GM10266 (cell line): ENCODE results near the gene DHDDS.
"Not testable (repeated sequence)": the region's sequence is repeated elsewhere in the genome, so short reads cannot be mapped to it uniquely, and the experiment has no call there.

ENCODE experiments used
- DNase-seq: peaks from one replicate; pipeline ENCODE4 v3.0.0; 2012; ENCODE audit errors: extremely low spot score
- TF ChIP-seq, protein P1 (sequence below): IDR thresholded peaks from 2 replicates; pipeline ENCODE4 v1.5.1; 2012; ENCODE audit warnings: mild to moderate bottlenecking, low read depth; ENCODE audit not compliant: control insufficient read depth, insufficient read depth; ENCODE audit errors: missing control alignments

DHDDS gene

DNA sequence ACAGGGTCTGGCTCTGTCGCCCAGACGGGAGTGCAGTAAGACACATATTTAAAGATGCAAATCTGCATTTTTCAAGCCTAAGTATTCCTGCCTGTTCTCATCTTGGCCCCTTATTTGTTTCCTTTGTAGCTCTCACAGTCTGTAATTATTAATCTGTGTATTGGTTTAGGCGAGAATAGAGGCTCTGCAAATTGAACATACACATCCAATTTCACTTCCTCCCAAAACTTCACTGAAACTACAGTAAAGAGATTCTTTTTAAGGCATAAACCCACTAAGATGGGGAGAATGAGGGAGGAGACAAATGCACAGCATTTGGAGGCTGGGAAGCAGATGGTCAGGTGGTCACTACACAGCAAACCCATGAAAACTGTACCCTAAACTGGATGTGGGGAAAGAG, 61.1 kb downstream of the DHDDS start:
- TF ChIP-seq, protein P1, sequence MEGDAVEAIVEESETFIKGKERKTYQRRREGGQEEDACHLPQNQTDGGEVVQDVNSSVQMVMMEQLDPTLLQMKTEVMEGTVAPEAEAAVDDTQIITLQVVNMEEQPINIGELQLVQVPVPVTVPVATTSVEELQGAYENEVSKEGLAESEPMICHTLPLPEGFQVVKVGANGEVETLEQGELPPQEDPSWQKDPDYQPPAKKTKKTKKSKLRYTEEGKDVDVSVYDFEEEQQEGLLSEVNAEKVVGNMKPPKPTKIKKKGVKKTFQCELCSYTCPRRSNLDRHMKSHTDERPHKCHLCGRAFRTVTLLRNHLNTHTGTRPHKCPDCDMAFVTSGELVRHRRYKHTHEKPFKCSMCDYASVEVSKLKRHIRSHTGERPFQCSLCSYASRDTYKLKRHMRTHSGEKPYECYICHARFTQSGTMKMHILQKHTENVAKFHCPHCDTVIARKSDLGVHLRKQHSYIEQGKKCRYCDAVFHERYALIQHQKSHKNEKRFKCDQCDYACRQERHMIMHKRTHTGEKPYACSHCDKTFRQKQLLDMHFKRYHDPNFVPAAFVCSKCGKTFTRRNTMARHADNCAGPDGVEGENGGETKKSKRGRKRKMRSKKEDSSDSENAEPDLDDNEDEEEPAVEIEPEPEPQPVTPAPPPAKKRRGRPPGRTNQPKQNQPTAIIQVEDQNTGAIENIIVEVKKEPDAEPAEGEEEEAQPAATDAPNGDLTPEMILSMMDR, result no peak
- DNase-seq, result no peak

GRCh38 chr1:26493938-26494337, 61.8 kb downstream of the DHDDS start:
- DNase-seq, result no peak
- TF ChIP-seq, protein P1, result no peak

DNA sequence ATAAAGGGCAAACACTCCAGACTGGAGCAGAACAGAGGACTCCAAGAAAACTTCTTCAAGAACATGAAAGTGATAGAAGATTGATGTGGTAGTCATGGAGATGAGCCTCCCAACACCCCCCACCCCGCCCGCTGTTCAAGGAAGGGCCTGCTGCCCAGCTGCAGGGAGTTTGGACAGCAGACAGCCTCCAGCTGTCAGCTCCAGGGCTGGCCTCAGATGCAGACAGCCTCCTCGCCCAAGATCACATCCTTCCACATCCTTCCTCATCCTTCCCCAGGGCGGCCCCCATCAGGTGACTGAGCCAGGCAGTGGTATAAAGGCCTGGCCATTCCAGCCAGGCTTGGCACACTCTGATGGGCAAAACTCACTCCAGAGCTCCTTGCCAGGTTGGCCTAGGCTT, 64.7 kb downstream of the DHDDS start:
- TF ChIP-seq, protein P1, result no peak
- DNase-seq, result no peak

- DNase-seq, result no peak
- TF ChIP-seq, protein P1, result no peak
Measured at GRCh38 chr1:26498894-26499293, 66.8 kb downstream of the DHDDS start.

GRCh38 chr1:26500488-26501175, 68.5 kb downstream of the DHDDS start:
- peak; percentile 97 for DNase-seq
- TF ChIP-seq, protein P1, result no peak

GRCh38 chr1:26510711-26511110, 78.6 kb downstream of the DHDDS start:
- not testable (repeated sequence) for DNase-seq

- DNase-seq, result not testable (repeated sequence)
Measured at GRCh38 chr1:26515836-26516235, 83.7 kb downstream of the DHDDS start.

DNA sequence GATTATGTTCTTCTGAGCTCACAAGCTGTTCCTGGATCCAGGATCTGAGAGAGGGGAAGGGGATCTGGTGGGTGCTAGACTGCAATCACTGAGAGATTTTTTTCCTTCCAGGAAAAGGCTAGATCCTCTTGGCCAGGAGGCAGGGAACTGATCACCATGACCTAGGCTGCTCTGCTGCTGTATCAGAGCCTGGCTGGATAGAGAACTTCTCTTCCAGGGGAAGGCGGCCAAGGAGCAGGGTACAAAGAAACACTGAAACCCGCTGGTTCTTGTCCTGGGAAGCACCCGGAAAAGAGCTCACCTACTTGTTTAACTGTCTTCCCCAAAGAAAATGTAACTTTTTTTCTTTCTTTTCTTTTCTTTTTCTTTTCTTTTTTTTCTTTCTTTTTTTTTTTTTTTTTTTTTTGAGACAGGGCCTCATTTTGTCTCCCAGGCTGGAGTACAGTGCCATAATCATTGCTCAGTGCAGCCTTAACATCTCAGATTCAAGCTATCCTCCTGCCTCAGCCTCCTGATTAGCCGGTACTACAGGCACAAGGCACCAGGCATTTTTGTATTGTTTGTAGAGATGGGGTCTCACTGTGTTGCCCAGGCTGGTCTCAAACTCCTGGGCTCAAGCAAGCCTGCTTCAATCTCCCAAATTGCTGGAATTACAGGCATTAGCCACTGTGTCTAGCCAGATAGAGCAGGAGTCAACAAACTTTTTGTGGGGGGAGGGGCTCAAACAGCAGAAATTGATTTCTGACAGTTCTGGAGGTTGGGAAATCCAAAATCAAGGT, 85.1 kb downstream of the DHDDS start:
- TF ChIP-seq, protein P1, result no peak
- DNase-seq, result no peak
